Skeletal muscle satellite cell (primary cell): Measurements from ENCODE around the gene RAP2B.
A peak's percentile ranks its signal among the peaks of the same experiment; 100 is the strongest.
"Not testable (repeated sequence)": the region's sequence is repeated elsewhere in the genome, so short reads cannot be mapped to it uniquely, and the experiment has no call there.

ENCODE experiments used
- H3K27me3 ChIP-seq: 2 replicates; pipeline ENCODE4 v1.7.0; 2013; ENCODE audit warnings: low read length; ENCODE audit not compliant: control insufficient read depth, insufficient read depth
- H3K36me3 ChIP-seq: 2 replicates; pipeline ENCODE4 v1.7.0; 2013; ENCODE audit warnings: mild to moderate bottlenecking, control low read depth, low read length; ENCODE audit not compliant: insufficient read depth
- H3K4me1 ChIP-seq: 2 replicates; pipeline ENCODE4 v1.7.0; 2013; ENCODE audit warnings: low read length; ENCODE audit not compliant: control insufficient read depth, insufficient read depth
- H3K4me2 ChIP-seq: 2 replicates; pipeline ENCODE4 v1.7.0; 2013; ENCODE audit warnings: mild to moderate bottlenecking, low read length
- H3K4me3 ChIP-seq: 2 replicates; pipeline ENCODE4 v1.7.0; 2013; ENCODE audit warnings: low read length
- H3K9ac ChIP-seq: 2 replicates; pipeline ENCODE4 v1.7.0; 2013; ENCODE audit warnings: mild to moderate bottlenecking, low read depth, low read length, moderate library complexity
- H3K9me3 ChIP-seq: replicated peaks from 2 replicates; pipeline ENCODE4 v1.7.0; 2013; ENCODE audit warnings: mild to moderate bottlenecking, control low read depth, low read length

Gene RAP2B

GRCh38 chr3:153144071-153144470 is 18.0 kb upstream of the RAP2B start:
- Histone ChIP-seq H3K4me1 (peaks cover 42% of the 10 kb centered on the region), H3K36me3 (no peaks in the 10 kb centered on the region), H3K4me3 (no peak overlapping the region), H3K9me3 (no peaks in the 10 kb centered on the region), H3K27me3 (no peaks in the 10 kb centered on the region), H3K4me2 (peak overlapping the region; percentile 43), H3K9ac (peak overlapping the region; percentile 17)

- H3K4me2 ChIP-seq, result peak overlapping the region; percentile 43
- H3K9ac ChIP-seq, result peak overlapping the region; percentile 35
- H3K27me3 ChIP-seq, result no peaks in the 10 kb centered on the region
- no peaks in the 10 kb centered on the region for H3K36me3 ChIP-seq
- no peak overlapping the region for H3K4me3 ChIP-seq
- H3K9me3 ChIP-seq, result no peaks in the 10 kb centered on the region
- H3K4me1 ChIP-seq, result peaks cover 36% of the 10 kb centered on the region
Measured at GRCh38 chr3:153144779-153145178, 17.2 kb upstream of the RAP2B start.

- peaks cover 33% of the 10 kb centered on the region for H3K4me1 ChIP-seq
- H3K9me3 ChIP-seq, result no peaks in the 10 kb centered on the region
- peak overlapping the region; percentile 35 for H3K9ac ChIP-seq
- H3K27me3 ChIP-seq, result no peaks in the 10 kb centered on the region
- H3K36me3 ChIP-seq, result no peaks in the 10 kb centered on the region
- peak overlapping the region; percentile 36 for H3K4me2 ChIP-seq
- H3K4me3 ChIP-seq, result no peak overlapping the region
Measured at GRCh38 chr3:153145454-153145853, 16.6 kb upstream of the RAP2B start.

- Histone ChIP-seq H3K9ac (no peak overlapping the region), H3K4me3 (no peak overlapping the region), H3K9me3 (no peaks in the 10 kb centered on the region), H3K4me1 (peaks cover 30% of the 10 kb centered on the region), H3K36me3 (no peaks in the 10 kb centered on the region), H3K4me2 (no peak overlapping the region), H3K27me3 (no peaks in the 10 kb centered on the region)
Measured at GRCh38 chr3:153146191-153147053, 15.6 kb upstream of the RAP2B start.

- H3K4me1 ChIP-seq, result no peaks in the 10 kb centered on the region
- H3K36me3 ChIP-seq, result no peaks in the 10 kb centered on the region
- H3K4me3 ChIP-seq, result no peak overlapping the region
- H3K4me2 ChIP-seq, result no peak overlapping the region
- no peak overlapping the region for H3K9ac ChIP-seq
- H3K9me3 ChIP-seq, result no peaks in the 10 kb centered on the region
- no peaks in the 10 kb centered on the region for H3K27me3 ChIP-seq
Measured at GRCh38 chr3:153150991-153151390, 11.0 kb upstream of the RAP2B start.

GRCh38 chr3:153155786-153156185 is 6.2 kb upstream of the RAP2B start:
- not testable (repeated sequence) for H3K4me1 ChIP-seq, H3K36me3 ChIP-seq, H3K27me3 ChIP-seq, H3K4me3 ChIP-seq, H3K9me3 ChIP-seq, H3K4me2 ChIP-seq, H3K9ac ChIP-seq

GRCh38 chr3:153158189-153158588 is 3.8 kb upstream of the RAP2B start:
- no peaks in the 10 kb centered on the region for H3K9me3 ChIP-seq
- no peak overlapping the region for H3K4me2 ChIP-seq
- H3K27me3 ChIP-seq, result no peaks in the 10 kb centered on the region
- peaks cover 8% of the 10 kb centered on the region for H3K4me1 ChIP-seq
- H3K4me3 ChIP-seq, result no peak overlapping the region
- H3K9ac ChIP-seq, result no peak overlapping the region
- H3K36me3 ChIP-seq, result no peaks in the 10 kb centered on the region

GRCh38 chr3:153158961-153159735 is 2.9 kb upstream of the RAP2B start:
- no peak overlapping the region for H3K4me3 ChIP-seq
- H3K9me3 ChIP-seq, result no peaks in the 10 kb centered on the region
- H3K4me2 ChIP-seq, result no peak overlapping the region
- no peaks in the 10 kb centered on the region for H3K27me3 ChIP-seq
- H3K36me3 ChIP-seq, result no peaks in the 10 kb centered on the region
- H3K4me1 ChIP-seq, result peaks cover 8% of the 10 kb centered on the region
- H3K9ac ChIP-seq, result no peak overlapping the region

GRCh38 chr3:153159771-153160397 is 2.1 kb upstream of the RAP2B start:
- H3K36me3 ChIP-seq, result no peaks in the 10 kb centered on the region

GRCh38 chr3:153160451-153161137 is 1.4 kb upstream of the RAP2B start:
- H3K9me3 ChIP-seq, result no peaks in the 10 kb centered on the region
- H3K4me1 ChIP-seq, result peaks cover 18% of the 10 kb centered on the region
- H3K4me3 ChIP-seq, result peak overlapping the region; percentile 76
- peak overlapping the region; percentile 89 for H3K9ac ChIP-seq
- H3K27me3 ChIP-seq, result no peaks in the 10 kb centered on the region
- H3K36me3 ChIP-seq, result no peaks in the 10 kb centered on the region
- peak overlapping the region; percentile 90 for H3K4me2 ChIP-seq

More at GRCh38 chr3:153159771-153160397, 2.1 kb upstream of the RAP2B start:
- Histone ChIP-seq H3K9me3 (no peaks in the 10 kb centered on the region), H3K27me3 (no peaks in the 10 kb centered on the region), H3K4me3 (peak overlapping the region; percentile 76), H3K9ac (peak overlapping the region; percentile 89), H3K4me2 (peak overlapping the region; percentile 90), H3K4me1 (peaks cover 12% of the 10 kb centered on the region)
